SKM-1 (cell line): ENCODE results near the gene IL1RAP.

Experiments
- DNase-seq: peaks from one replicate; lab custom pipeline; 2025; ENCODE audit not compliant: unreplicated experiment; lab: John Stamatoyannopoulos, UW

Gene IL1RAP

DNA sequence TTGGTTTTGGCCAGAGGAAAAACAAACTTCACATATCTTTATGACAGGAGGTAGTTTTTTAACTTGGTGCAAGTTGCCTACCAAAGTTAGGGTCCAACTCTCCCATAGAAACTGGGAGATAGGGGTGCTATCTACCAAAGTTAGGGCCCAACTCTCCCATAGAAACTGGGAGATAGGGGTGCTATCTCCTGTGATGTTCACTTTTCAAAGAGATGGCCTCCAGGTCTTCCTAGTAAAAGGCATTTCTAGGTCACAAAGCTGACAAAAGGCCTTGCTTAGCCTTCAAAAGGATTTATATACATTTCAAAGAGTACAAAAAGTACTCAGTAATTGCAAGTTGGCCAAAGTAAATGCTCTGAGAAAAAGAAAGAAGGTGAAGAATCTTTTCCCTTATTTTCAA lies 27.1 kb downstream of the IL1RAP start:
- DNase-seq: no peak

GRCh38 chr3:190541560-190541959 lies 27.7 kb downstream of the IL1RAP start:
- DNase-seq: no peak

DNA sequence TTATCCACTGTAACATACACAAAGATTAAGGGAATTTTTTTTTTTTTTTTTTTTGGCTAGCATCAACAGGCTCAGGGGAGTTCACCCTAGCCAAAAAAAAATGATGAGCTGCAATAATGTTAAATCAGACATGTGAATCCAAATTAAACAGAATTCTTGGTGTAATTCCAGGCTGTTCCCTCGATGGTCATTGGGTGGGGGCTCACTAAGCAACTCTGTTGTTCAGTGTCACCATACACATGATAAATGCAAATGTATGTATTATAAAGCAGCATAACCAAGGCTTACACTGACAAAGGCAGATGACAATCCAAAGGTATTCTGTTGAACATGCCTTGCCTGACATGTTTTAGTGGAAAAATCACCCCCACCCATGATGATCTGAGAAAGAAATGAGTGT lies 29.0 kb downstream of the IL1RAP start:
- DNase-seq: no peak

DNA sequence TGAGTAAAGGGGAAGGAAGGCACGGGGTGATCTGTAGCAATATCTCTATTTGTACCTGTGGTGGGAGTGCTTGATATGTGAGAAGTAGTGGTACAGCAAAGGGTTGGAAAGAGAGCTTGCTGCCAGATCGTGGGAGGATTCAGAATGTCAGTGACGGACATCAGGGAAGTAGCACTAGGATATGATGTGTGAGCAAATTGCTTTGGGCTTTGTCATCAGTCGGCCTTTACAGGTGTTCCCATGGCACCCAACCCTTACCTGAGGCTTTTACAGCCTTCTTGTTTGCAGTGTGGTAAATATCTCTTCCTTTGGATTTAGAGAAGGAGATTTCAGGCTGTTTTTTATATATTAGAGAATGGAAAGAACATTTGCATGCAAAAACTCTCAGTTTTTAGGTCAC lies 29.8 kb downstream of the IL1RAP start:
- DNase-seq: no peak

GRCh38 chr3:190545191-190545590 lies 31.3 kb downstream of the IL1RAP start:
- no peak for DNase-seq

DNA sequence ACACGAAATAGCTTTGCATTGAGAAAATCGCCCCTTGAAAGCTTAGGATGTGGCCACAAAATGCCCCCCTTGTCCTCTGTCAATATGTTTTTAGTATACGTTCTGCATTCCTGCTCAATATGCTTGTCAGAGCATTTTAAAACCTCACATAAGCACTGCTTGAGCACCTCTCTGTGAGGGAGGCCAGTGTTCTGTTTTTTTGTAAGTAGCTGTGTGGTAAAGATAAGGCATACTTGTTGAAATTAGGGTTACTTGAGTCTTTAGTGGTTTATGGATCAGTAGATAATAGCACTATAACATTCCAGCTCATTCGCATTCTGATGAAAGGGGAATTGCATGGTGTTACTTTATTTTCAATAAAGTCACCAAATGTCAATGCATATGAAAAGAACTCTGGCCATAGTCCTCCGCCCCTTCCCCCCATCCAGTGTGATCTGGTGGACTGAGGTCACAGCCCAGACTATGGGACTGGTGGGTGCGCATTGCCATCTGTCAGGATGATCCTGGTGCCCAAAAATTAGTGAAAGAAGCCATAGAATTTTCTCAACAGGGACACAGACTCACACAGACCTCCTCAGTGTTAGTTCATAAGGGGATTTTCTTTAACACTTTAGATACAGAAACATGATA lies 33.1 kb downstream of the IL1RAP start:
- no peak for DNase-seq

- no peak for DNase-seq
Measured at GRCh38 chr3:190548031-190548656, 34.3 kb downstream of the IL1RAP start.

DNA sequence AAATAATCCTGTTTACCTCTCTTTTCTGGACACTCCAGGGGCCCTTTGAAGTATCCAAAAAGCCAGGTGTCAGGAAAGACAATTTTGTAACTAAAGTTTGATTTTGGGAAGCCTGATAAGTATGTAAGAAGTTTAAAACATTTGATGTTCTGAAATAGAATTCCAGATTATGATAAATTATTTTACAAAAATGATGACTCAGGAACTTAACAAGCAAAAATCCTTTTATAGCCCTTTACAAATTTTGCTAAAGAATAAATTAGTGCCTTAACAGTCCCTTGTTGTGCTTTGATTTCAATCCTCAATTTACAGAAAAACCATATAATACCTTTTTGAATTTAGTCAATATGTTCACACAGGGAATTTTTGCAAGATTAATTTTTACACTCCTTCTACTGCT lies 38.1 kb downstream of the IL1RAP start:
- DNase-seq: no peak

GRCh38 chr3:190552969-190553759 lies 39.3 kb downstream of the IL1RAP start:
- DNase-seq: no peak

DNA sequence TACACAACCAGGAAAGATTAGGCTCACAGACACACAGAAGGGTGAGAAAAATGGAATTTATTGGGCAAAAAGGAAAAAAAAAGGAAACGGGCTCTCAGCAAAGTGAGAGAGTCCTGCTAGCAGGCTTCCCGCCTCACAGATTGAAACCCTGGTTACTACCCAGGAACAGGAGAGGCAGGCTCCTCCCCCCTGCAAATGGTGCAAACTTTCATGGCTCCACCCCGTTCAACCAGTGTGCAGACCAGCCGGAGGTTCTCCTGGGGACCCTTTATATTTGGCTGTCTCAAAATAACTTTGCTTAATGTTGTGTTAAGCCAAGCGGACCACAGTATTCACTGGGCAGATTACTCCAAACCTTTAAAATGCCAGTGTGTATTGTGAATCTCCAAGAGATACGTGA lies 40.3 kb downstream of the IL1RAP start:
- DNase-seq: no peak

DNA sequence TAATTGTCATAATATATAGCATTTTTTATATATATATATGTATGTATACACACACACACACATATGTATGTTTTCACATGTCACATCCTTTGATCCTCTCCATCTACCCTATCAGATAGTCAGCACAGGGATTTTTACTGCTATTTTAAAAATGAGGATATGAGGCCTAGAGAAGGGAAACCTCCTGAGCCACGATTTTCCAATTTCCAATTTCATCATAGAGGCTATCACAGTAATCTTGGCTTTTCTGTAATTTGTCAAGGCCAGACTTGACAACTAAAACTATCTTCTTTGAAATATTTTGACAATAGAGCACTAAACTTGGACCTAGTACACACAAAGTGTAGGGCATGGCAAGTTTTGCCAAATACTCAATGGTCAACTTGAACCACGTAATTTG lies 42.5 kb downstream of the IL1RAP start:
- no peak for DNase-seq

DNA sequence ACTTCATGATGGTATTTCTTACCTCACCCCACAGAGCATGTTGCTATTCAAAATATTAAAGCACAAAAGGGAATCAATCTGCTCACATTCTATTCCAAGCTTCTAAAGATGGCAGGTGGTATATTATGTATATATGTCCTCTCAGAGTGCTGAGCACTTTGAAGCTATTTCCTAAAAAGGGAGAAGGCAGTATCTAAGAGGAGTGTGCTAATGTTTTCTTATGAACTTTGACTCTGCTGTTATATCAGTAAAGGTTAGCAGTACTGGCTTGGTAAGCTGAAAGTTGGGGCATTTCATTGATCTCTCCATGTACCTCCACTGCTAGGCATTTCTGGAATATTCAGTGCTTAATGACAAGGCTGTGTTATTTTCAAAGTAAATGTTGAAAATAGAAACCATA lies 43.4 kb downstream of the IL1RAP start:
- no peak for DNase-seq

- no peak for DNase-seq
Measured at GRCh38 chr3:190558316-190558715, 44.4 kb downstream of the IL1RAP start.

- no peak for DNase-seq
Measured at GRCh38 chr3:190558796-190559195, 44.9 kb downstream of the IL1RAP start.

DNA sequence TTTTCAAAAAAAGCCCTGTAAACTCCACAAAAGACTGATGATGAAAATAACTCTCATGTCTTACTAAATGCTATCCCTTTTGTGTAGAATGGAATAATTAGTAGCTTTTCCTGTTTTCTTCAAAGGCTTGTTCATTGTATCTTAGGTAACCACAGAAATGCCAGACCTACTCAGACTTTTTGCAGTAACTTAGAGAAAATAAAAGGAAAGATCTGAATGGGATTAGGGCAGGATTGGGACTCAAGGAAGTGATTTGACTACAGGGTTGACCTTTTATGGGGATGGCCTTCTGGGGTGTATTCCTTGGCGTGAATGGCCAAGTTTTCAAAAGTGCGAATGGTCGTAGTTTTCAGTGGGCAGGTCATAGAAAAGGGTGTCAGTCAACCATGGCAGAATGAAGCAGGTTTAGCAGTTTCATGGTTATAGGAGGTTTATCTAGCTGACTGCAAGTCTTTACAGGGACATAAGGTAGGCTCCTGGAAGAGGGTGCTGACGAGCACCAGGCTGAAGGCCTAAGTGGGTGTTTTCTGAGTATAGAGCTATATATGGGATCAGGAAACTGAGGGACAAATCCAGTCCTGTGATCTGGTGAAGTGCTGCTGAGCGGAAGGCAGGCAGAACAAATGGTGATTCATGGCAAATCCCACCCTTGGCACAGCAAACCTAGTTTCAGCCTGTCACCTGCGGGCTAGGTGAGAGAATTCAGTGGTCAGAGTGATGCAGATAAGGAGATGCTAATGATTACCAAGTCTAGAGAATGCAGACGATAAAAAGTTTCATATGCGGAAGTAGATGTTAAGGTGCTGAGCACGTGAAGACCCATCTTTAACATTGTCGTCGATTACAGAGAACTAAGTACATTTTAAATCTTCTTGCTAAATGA lies 46.4 kb downstream of the IL1RAP start:
- DNase-seq: no peak

- no peak for DNase-seq
Measured at GRCh38 chr3:190562866-190563510, 49.1 kb downstream of the IL1RAP start.

- DNase-seq: no peak
Measured at GRCh38 chr3:190564175-190564574, 50.3 kb downstream of the IL1RAP start.

DNA sequence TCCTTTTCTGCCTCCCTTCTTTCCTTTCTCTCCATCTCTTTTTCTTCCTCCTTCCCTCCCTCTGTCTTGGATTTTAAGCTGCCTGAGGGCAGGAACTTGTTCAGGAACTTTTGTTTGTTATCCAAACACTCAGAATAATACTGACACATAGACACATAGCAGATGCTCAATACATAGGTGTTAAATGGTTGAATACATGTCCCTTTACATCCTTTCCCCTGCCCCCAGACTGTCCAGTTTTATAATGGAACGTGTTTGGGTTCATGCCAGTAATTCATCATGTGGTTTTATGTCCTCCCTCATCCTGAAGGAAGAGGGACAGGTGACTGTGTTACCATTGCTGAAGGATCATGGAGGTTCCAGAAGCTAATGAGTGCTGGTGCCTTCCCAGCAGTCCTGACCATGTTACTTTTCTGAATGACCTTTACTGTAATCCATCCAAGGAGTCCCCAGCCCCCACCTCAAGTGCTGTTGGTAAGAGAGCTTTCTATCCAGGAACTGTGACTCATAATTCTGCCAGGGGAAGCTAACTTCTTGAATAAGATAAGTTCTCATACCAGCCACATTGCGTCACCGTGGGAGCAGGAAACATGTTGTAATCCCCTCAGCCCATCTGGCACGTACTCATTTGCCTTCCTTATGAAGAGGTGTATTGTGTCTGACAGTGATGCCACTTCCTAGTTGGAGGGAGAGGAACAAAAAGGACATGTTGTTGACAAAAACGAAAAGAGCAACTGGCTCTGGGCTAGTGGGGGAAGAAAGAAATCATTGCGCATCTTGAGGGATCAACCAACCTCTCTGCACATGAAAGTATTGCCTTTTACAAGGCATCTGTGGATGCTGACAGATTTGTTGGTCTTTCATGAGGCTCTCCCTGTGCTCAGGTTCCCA lies 52.4 kb downstream of the IL1RAP start:
- peak; percentile 99 for DNase-seq

GRCh38 chr3:190568036-190568435 lies 54.2 kb downstream of the IL1RAP start:
- no peak for DNase-seq

DNA sequence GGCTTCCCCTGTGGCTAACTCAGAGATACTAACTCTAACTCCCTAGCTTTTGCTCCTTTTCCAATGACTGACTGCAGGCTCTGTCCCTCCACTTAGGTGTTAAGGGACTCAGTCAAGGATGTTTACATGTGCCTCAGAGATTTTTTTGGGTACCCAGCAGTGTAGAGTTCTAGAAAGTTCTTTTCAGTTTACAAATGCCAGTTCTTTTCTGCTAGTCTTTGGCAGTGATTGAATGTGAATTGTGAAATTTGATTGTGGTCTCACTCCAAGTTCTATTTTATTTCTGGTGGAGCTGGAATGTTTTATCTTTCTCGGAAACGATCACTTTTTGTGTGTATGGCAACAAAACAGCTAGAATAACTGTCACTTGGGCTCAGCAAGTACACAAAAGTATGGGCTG lies 60.6 kb downstream of the IL1RAP start:
- no peak for DNase-seq
